LNCAP (cell line): ENCODE measurements around the gene ZIC3.

Experiments
- CTCF ChIP-seq: fragments of 450-650 bp; IDR thresholded peaks from 2 replicates; pipeline ENCODE4 v1.5.1; 2017; ENCODE audit warnings: mild to moderate bottlenecking

Gene ZIC3

DNA sequence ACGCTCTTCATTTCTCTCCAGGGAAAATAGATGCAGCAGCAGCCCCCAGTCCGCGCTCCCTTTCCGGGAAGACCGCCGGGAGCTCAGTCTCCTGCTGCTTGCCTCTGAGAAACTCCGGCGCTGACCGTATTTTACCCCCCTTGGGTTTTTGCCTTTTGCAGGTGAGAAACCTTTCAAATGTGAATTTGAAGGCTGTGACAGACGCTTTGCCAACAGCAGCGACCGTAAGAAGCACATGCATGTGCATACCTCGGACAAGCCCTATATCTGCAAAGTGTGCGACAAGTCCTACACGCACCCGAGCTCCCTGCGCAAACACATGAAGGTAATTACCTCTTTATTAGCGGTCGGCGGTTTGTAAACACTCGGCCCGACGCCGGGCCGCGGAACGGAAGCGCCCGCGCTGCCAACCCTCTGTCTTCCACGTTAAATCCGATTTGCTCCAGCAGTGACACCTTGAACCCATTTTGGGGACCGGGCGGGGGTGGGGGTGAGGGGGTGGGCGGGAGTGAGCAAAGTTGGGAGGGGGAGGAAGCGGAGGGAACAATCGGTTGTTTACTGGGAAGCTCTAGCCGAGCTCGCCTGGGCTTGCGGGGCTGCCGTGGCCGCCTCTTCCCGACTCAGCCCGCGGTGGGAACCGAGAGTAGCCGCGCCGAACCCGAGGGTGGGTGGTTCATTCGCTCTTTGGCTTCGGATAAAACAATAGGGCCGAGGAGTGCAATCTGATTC, 3.0 kb downstream of the ZIC3 start:
- TF ChIP-seq CTCF, result no peak

GRCh38 chrX:137569470-137569891, 3.6 kb downstream of the ZIC3 start:
- no peak for TF ChIP-seq CTCF

DNA sequence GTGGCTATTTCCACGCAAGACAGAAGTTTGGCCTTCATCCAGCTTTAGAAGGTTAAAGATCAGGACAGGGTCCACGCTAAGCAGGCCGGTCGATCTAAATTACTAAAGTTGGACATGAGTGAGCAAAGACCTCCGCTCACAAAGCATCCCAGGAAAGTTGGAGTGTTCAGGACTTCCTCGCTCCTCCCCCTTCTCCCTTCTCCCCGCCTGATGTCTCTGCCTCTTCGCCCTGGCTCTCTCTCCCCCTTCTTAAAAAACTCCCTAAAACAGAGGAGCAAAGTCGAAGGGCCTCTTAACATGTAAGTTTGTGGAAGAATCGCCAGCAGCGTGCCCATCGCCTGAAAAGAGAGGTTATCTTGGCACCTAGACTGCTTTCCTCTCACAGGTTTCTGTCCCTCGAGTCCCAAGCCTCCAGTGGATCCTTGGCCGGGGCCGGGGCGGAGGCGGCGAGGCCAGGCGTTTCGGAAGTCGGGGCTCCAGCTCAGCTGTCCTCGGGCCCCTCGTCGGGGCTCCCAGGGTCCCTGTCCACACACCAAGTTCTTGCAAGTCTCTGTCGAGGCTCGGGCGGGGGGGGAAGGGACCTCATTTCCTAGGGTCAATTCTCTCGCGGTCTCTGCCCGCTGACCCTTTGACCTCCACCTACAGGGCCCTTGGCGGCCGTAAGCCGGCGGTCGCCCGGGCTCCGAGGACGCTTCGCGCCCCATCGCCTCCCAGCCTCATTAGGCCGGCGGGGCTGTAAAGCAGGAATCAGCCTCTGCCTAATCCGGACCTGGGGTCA, 7.6 kb downstream of the ZIC3 start:
- no peak for TF ChIP-seq CTCF

GRCh38 chrX:137574102-137574783, 8.3 kb downstream of the ZIC3 start:
- no peak for TF ChIP-seq CTCF

DNA sequence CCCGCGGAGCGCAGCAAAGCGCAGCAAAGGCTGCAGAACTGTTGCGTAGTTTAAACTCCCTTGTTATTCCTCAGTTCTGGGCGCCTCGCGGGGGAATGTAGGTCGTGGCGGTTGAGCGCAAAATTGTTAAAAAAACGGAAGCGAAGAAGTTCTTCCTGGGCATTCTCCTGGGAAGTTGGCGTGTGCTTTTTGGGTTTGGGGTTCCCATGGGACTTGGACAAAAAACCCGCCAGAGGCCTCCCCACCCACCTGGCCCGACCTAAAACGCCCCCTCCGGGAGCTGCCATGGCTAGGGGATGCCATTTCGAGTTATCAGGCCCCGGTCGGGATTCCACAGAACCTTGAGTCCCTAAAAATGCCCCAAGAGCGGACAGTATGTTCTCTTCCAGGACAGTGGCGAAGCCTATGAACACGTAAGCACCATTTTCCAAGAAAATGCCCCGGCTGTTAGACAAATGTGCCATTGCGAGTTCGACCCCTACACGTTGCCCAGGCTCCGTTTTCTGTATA, 8.9 kb downstream of the ZIC3 start:
- TF ChIP-seq CTCF, result no peak

- no peak for TF ChIP-seq CTCF
These were observed 9.8 kb downstream of the ZIC3 start for GRCh38 chrX:137575596-137576255.

GRCh38 chrX:137587151-137587550, 21.2 kb downstream of the ZIC3 start:
- no peak for TF ChIP-seq CTCF
